HG02763 (cell line): ENCODE data around the gene ASPSCR1.
"Not testable (repeated sequence)": the region's sequence is repeated elsewhere in the genome, so short reads cannot be mapped to it uniquely, and the experiment has no call there.

Experiments
- ATAC-seq: cut with Tn5 transposase; IDR thresholded peaks from one replicate; pipeline ENCODE4 v1.9.1; 2021; ENCODE audit warnings: mild to moderate bottlenecking, moderate library complexity; ENCODE audit not compliant: unreplicated experiment

ASPSCR1 gene

GRCh38 chr17:81981511-81981910 is 4.1 kb downstream of the ASPSCR1 start:
- ATAC-seq, result not testable (repeated sequence)

DNA sequence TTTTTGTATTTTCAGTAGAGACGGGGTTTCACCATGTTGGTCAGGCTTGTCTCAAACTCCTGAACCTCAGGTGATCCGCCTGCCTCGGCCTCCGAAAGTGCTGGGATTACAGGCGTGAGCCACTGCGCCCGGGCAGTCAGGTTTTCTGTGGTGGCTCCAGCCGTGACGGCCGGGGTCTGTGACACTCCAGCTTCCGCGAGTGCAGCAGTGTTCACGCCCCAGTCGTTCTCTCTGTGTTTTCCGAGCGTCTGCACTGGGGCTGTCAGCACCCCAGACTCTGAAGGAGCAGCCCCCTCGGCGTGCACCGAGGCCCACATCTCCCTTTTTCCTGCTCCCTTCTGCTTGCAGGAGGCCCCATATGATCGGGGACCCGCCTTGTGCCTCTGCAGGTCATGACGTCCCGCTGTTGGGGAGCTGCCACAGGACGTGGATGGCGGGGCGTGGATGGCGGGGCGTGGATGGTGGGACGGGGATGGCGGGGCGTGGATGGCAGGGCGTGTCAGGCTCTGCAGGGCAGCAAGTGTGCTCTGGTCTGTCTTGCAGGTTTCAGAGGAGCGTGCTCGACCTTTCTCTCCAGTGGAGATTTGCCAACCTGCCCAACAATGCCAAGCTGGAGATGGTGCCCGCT is 5.7 kb downstream of the ASPSCR1 start:
- no peak for ATAC-seq

DNA sequence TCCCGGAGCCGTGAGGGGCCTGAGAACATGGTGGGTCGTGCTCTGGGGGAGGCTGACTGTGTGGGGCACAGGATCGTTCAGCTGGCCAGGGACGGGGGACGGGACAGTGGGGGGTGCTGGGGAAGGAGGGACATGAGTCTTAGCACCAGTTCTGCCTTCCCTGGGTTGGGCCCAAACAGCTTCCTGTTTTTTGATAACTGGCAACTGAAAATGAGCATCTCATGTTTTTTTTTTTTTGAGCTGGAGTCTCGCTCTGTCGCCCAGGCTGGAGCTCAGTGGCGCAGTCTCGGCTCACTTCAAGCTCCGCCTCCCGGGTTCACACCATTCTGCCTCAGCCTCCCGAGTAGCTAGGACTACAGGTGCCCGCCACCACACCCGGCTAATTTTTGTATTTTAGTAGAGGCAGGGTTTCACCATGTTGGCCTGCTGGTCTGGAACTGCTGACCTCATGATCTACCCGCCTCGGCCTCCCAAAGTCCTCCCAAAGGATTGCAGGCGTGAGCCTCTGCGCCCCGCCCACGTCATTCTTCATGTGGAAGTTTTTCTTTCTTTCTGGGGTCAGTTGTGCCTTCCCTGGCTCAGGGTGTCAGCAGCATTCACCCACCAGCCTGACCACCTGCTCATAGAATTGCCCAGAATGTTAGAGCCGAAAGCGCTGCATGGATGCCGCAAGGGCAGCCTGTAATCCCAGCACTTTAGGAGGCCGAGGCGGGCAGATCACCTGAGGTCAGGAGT is 6.4 kb downstream of the ASPSCR1 start:
- ATAC-seq, result no peak

DNA sequence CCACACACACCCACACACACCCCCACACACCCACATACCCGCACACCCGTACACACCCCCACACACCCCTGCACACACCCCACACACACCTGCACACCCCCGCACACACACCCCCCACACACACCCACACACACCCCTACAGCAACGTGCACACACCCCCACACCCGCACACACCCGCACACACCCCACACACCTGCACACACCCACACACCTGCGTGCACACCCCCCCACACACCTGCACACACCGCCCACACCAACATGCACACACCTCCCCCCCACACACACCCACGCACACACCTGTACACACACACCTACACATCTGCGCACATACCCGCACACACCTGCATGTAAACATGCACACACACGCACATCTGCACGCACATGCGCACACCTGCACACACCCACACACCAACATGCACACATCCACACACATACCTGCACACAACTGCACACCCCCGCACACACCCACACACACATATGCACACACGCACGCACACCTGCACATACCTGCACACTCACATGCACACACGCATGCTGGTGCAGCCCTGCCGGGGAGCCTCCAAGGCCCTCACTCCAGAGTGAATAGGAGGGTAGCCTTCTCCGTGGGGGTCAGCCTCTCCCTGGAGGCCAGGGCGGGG is 7.5 kb downstream of the ASPSCR1 start:
- no peak for ATAC-seq

DNA sequence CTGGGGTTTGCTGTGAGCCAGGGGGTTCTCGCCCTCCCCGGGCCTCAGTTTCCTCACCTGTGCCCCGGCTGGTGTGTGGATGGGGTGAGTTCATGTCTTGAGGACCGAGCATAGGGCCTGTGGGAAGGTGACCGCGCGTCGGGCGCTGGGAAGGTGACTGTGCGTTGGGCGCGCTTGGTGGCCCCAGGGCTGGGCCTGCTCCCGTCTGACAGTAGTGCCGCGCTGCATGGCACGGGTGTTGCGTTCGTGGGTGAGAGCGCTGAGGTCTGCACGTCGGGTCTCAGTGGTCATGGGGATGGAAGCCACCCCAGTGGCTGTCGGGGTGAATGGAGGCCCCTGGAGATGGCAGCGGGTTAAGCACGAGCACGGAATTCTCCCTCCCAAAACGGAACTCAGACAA is 9.2 kb downstream of the ASPSCR1 start:
- no peak for ATAC-seq

- ATAC-seq, result no peak
These were observed 9.8 kb downstream of the ASPSCR1 start for GRCh38 chr17:81987161-81987770.

- no peak for ATAC-seq
These were observed 13.6 kb downstream of the ASPSCR1 start for GRCh38 chr17:81990836-81991683.

- no peak for ATAC-seq
These were observed 14.4 kb downstream of the ASPSCR1 start for GRCh38 chr17:81991684-81992305.

DNA sequence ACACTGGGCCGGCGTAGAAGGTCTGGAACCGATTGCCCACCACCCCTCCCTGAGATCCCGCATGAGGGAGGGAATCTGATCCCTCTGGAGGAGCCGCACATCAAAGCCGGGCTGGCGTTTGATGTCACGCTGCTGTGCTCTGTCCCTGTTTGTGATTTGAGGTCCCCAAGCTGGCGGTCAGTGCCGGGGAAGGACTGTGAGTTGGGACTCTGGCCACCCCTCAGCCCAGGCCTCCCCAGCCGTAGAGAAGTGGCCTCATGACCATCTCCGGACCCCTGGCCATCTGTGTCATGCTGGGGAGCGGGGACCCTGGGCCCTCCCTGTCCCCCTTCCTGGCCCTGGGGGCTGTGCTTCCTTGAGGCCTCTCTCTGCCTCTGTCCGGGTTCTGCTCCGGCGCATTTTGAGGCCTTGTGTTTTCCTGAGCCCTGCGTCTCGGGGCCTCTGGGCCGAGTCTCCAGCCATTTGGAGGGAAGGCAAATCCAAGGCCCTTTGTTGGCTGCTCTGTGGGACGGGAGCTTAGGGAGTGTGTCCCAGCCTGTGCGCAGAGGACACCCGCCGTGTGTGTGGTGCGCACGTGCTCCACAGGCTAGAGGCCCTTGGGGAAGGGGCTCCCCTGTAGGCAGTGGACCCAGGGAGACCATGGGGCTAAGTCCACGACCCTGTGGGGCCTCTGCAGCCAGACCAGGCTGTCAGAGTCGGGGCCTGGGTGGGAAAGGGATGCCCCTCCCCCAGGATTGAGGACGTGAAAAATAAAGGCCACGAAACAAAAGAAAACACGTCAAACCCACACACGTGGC is 15.1 kb downstream of the ASPSCR1 start:
- ATAC-seq, result no peak

GRCh38 chr17:81993729-81994592 is 16.5 kb downstream of the ASPSCR1 start:
- no peak for ATAC-seq

DNA sequence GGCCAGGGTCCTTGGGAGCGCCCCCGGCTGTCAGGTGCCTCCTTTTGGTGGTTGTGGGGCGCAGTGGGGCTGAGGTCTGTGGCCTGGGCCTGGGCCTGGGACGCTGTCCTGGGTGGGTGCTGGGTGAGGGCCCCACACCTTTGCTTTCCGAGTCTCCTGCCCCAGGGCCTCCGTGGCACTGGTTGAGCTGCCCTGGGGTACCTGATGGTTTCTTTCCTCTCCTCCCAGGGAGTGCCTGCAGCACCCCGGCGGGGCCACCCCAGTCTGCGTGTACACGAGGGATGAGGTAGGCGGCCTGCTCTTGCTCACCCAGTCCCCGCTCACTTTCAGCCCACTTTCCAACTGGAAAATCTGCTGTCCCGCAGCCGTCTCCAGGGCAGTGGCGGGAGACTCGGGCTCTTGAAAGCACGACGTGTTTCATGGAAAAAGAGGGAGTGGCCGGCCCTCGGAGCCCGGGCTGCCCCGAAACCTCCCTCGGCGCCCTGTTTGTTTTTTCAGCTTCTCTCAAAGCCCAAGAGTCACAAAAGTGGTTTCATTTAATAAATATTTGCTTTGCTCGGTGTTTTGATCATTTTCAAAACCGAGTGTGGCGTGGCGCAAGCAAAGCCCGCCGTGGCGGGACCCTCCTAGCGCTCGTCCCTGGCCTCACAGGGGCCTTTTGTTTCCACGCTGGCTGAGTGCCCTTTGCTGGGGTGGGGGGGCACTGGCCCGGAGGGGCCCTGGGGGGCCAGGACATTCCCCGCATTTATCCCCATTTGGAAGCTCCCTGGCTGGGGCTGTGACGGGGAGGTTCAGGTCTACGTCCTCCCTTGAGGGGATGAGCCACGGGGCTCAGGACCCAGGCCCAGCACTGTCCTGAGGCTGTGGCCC is 17.4 kb downstream of the ASPSCR1 start:
- ATAC-seq, result no peak

GRCh38 chr17:81995463-81996231 is 18.2 kb downstream of the ASPSCR1 start:
- ATAC-seq, result no peak

DNA sequence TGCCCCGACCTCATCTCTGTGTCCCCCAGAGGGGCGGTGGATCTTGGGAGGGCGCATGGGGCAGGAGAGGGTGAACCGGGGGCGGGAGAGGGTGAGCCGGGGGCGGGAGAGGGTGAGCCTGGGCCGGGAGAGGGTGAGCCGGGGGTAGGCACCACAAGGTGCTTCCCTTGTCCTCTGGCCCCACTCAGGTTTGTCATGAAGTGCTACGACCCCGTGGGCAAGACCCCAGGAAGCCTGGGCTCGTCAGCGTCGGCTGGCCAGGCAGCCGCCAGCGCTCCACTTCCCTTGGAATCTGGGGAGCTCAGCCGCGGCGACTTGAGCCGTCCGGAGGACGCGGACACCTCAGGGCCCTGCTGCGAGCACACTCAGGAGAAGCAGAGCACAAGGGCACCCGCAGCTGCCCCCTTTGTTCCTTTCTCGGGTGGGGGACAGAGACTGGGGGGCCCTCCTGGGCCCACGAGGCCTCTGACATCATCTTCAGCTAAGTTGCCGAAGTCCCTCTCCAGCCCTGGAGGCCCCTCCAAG is 18.9 kb downstream of the ASPSCR1 start:
- no peak for ATAC-seq

GRCh38 chr17:81996757-81997441 is 19.5 kb downstream of the ASPSCR1 start:
- ATAC-seq, result no peak

DNA sequence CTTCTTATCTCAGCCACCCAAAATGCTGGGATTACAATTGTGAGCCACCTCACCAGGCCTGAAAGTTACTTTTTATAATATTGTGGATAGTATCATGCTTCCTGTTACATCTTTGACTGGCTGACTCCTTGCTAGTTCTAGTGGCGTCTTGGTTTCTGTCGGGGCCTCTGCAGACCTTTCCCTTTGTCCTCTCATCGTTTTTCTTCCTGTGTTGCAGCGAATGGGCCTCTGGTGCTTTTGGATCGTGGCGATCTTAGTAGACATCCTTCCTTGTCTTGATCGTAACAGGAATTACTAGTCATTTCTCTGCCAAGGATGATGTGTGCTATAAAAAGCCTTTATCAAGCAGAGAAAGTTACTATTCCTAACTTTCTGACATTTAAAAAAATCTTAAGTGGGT is 20.8 kb downstream of the ASPSCR1 start:
- ATAC-seq, result no peak
